Gastrocnemius medialis (tissue), 4 donors: ENCODE results near the gene HTR4.

Source experiments
- CTCF ChIP-seq, 5 experiments: fragments of 450-650 bp in 3 of 5; fragments of 200-600 bp in 2 of 5; sonication (generic) in 2 of 5; IDR thresholded peaks in 4 of 5; conservative IDR thresholded peaks in 1 of 5; 1 replicate in 4 of 5; 2 replicates in 1 of 5; pipeline ENCODE4 v1.5.1; 2016 to 2019; ENCODE audit warnings: antibody characterized with exemption in 5 of 5, mild to moderate bottlenecking in 3 of 5, moderate library complexity in 3 of 5
- POLR2A ChIP-seq, 2 donors: fragments of 450-650 bp; IDR thresholded peaks; one replicate each; pipeline ENCODE4 v1.6.1; 2017; ENCODE audit warnings: antibody characterized with exemption in 2 of 2, mild to moderate bottlenecking in 2 of 2, moderate library complexity in 2 of 2

- no peak for TF ChIP-seq POLR2A (IDR thresholded peaks at IDR 0.05)
- no peak for TF ChIP-seq CTCF (IDR thresholded peaks at IDR 0.05 in 4 of 5, conservative IDR thresholded peaks at IDR 0.05 in 1 of 5)
These were observed 113.7 kb downstream of the HTR4 start for GRCh38 chr5:148540647-148541046.
